ENCODE data around the gene SUMO3. TPM values are rescaled to one million over a fixed set of nuclear protein-coding genes. Genes with fewer than 3 reads are reported as not detected.

The SUMO3 gene
- total RNA-seq, 1 donor from 2014 or later, result 58.7 TPM

GRCh38 chr21:44771896-44772525 is 45.9 kb downstream of the SUMO3 start:
- no peak for TF ChIP-seq CTCF (conservative IDR thresholded peaks at IDR 0.05; ENCODE audit: low read depth, low read length)
- no peak for DNase-seq (ENCODE audit: low read depth)

GRCh38 chr21:44767834-44768831 is 49.7 kb downstream of the SUMO3 start:
- DNase-seq (ENCODE audit: low read depth), result no peak
- no peak for TF ChIP-seq CTCF (conservative IDR thresholded peaks at IDR 0.05; ENCODE audit: low read depth, low read length)
- H3K4me3 ChIP-seq (ENCODE audit: low read depth, low read length), result no peak overlapping the region

More at GRCh38 chr21:44771896-44772525, 45.9 kb downstream of the SUMO3 start:
- H3K4me3 ChIP-seq (ENCODE audit: low read depth, low read length), result no peak overlapping the region

- no peak overlapping the region for H3K4me3 ChIP-seq (ENCODE audit: low read depth, low read length)
- no peak for DNase-seq (ENCODE audit: low read depth)
- TF ChIP-seq CTCF (conservative IDR thresholded peaks at IDR 0.05; ENCODE audit: low read depth, low read length), result no peak
These were observed 51.0 kb downstream of the SUMO3 start for GRCh38 chr21:44766818-44767354.

- no peak for TF ChIP-seq CTCF (conservative IDR thresholded peaks at IDR 0.05; ENCODE audit: low read depth, low read length)
- H3K4me3 ChIP-seq (ENCODE audit: low read depth, low read length), result no peak overlapping the region
- DNase-seq (ENCODE audit: low read depth), result no peak
These were observed 51.6 kb downstream of the SUMO3 start for GRCh38 chr21:44766014-44766817.

GRCh38 chr21:44765231-44766013 is 52.4 kb downstream of the SUMO3 start:
- no peak for TF ChIP-seq CTCF (conservative IDR thresholded peaks at IDR 0.05; ENCODE audit: low read depth, low read length)
- no peak for DNase-seq (ENCODE audit: low read depth)
- no peak overlapping the region for H3K4me3 ChIP-seq (ENCODE audit: low read depth, low read length)
